NCI-H2081 treated with DMSO at 0.1 percent for 48 hours (cell line): ENCODE results near the gene FAM32A.

Source experiments
- DNase-seq: peaks from one replicate; lab custom pipeline; 2025; lab: John Stamatoyannopoulos, UW

Gene FAM32A

DNA sequence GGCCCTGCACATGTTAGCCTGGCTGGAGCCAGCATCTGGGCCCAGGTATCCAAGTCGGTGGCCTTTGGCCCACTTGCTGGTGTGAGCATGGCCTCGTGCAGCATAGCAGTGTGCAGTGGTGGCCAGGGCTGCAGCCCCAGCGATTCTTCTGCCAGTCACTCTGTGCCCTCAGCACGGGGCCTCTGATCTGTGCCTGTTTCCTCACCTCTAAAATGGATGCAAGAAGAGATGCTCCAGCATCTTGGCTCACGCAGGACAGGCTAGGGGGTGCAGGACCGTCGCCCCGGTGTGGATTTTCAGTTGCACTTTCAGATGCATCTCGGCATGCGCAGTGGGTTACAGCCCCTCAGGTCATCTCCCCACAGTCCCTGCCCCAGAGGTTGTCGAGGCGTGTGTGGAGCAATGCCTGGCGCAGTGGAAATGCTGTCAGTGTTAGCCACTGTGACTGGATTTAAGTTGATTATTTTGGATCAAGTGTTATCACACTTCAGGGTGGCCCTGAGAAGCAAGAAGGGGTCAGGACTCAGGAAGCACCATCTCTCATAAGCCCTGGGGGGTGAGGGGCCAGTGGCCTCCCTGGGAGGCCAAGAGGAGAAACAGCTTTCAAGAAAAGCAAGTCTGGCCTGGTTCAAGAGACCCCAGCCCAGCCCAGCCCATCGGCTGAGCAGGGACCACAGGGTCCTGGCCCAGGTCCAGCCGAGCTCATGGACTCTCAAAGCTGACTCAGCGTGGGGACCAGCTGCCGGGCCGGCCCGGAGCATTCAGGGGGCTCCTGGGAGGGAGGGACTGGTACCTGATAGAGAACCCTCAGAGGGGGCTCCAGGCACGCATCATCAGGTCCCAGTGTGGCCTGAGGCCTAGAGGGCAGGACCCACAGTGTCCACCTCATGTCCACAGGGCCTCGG, 40.3 kb downstream of the FAM32A start:
- no peak for DNase-seq

DNA sequence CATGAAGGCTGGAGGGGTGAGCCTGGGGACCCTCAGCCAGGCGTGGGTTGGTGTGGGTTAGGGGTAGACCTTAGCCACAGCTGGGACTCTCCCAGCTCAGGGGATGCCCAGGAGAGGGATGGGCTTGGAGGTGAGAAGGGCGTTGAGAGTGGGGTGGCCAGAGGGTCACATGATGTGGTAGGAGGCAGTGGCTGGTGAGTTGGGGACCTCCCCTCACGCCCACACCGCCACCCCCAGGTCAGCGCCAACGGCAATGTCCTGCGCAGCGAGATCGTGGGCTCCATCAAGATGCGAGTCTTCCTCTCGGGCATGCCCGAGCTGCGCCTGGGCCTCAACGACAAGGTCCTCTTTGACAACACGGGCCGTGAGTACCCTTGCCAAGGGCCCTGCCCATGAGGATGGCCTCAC, 41.0 kb downstream of the FAM32A start:
- DNase-seq: no peak

GRCh38 chr19:16226878-16227836, 41.9 kb downstream of the FAM32A start:
- DNase-seq: no peak

DNA sequence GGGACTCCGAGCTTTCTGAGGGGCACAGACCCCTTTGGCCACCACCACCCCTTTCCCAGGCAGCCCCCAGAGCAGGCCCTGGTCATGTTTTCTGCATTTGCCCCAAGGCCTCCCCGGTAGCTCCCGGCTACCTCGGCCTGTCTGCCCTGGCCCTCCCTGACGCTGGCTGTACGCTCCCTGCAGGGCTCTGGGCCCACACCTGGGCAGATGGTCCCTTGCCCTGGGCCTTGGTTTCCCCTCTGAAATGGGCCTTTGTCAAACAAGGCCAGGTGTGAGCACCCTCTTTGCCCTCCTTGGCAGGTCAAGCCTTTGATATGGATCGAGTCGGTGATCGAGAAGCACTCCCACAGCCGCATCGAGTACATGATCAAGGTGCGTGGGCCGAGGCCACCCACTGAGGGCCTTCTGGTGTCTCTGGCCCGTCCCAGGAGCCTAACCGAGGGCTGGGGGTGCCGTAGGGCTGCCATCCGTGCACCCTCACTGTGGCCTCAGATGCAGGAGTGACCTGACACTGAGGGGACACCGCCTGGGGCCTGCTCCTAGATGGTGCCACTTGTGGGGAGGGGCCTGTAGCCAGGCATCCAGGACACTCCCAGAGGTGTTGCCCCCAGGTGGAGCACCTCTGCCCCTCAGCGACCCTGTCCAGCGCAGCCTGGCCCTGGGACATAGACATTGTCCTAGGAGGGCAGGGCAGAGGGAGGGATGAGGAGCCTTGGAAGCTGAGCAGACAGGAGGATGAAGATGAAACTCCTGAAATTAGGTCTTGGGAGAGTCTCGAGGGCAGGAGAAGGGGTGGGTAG, 42.8 kb downstream of the FAM32A start:
- no peak for DNase-seq

GRCh38 chr19:16228637-16229321, 43.6 kb downstream of the FAM32A start:
- no peak for DNase-seq

- DNase-seq: no peak
Observed at GRCh38 chr19:16229322-16229641, 44.1 kb downstream of the FAM32A start.

- no peak for DNase-seq
Observed at GRCh38 chr19:16232127-16232526, 46.9 kb downstream of the FAM32A start.

- no peak for DNase-seq
Observed at GRCh38 chr19:16232568-16232967, 47.4 kb downstream of the FAM32A start.

DNA sequence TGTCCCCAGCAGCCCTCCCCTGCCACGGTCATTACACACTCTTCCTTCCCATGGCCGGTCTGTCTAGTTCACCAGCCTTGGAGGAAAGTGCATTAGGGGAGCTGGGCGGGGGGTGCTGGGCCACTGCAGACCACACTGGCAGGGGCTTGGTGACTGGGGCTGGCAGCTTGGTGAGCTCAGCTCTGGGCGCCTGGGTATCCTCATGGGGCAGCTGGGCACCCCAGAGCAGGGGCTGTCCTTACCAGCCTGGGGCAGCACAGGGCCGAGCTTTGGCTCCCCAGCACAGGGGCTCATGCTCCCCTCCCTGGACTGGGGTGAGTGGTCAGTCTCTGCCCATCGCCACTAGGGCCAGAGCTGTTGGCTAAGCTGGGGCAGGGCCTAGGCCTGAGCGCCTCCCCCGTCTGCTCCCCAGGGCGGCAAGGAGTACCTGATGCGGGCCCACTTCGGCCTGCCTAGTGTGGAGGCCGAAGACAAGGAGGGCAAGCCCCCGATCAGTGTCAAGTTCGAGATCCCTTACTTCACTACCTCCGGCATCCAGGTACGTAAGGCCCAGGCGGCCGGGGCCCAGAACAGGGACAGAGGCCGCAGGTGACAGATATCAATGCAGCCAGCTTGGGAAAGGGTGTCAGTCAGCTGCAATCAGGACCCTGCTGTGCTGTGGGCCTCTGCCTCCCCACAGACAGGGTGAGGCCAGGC, 48.0 kb downstream of the FAM32A start:
- DNase-seq: no peak

- DNase-seq: no peak
Observed at GRCh38 chr19:16233836-16234551, 48.8 kb downstream of the FAM32A start.

DNA sequence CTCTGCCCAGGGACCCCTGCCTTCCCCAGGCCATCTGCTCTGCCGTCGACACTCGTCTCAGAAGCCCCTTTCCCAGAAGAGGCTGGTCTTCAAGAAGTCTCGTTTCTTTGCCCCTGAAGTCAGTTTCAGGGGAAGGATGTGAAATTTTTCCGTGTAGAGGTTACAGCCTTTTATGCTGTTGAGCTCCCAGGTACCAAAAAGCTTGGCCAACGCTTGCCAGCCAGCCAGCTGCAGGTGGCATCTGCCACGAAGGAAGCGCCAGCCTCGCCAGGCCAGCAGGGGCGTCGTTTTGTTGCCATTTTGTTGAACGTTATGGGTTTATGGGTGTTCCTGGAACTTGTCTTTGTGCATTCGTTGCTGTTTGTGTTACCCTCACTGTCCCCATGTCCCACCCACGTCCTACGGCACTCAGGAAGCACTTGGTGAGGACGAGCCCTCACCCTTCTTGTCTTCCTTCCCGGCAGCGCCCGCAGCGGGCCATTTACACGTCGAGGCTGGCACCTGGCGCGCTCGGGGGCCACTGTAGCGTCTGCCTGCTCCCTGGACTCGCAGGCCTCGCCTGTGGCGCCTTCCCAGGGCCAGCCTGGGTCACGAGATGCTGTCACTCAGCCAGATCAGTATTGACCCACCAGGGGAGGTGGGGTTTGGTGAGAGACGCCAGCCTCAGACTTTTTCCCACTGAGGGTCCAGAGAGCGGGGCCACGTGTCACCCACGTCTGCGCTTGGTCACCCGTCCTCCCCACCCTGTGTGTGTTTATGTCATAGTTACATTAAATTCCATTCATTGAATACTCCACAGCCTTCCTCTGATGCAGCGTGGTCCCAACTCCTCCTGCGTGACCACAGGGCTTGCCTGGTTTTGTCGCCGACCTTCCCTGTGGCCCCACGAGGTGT, 49.6 kb downstream of the FAM32A start:
- no peak for DNase-seq

DNA sequence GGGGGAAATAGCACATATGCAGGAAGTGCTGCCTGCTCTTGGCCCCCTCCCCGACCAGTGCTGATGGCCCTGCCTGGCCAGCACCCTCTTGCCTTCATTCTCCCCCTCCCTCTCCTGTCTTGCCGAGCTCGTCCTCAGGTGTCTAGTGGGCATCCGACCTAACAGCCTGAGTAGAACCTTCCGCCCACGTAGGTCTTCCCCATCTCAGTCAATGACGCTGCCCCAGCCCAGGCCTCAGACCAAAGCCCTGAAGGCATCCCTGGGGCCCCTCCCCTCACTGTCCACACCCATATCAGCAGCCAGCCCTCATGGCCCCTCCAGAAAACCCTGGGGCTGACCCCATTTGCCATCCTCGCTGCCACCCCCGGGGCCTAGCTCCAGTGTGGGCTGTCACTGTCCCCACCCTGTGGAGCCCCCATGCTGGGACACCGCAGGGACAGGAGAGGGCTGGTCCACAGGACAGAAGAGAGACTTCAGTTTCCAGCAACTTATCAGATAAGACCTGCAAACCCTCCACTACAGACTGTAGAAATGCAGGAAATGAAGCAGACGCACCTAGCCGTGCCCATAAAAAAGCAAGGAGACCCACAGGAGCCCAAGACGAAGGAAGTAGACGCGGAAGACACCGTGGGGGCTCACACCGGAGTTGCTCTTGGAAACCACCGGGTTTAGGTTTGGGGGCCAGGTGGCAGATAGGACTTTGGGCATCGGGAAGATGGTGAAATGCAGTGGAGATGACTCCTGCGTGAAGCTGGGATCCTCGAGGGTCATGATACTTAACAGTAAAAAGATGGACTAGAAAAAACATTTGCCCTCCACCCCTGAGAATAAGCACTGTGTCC, 50.8 kb downstream of the FAM32A start:
- DNase-seq: no peak
